Dermis microvascular lymphatic vessel endothelial cell (primary cell): ENCODE measurements around the gene FBXL14. TPM values are rescaled to one million over a fixed set of nuclear protein-coding genes. Genes with fewer than 3 reads are reported as not detected.

ENCODE experiments used
- DNase-seq, 2 donors: peaks; one replicate each; pipeline versions ENCODE4 v3.0.0 to v3.0.0-alpha.2; 2010; ENCODE audit warnings: low read depth in 2 of 2
- total RNA-seq: library from RNA; depleted of rRNA; stranded (reverse); fragments of >200 nt; gene quantifications from 2 replicates; pipeline ENCODE4 v1.2.1, GENCODE V29; 2014

Gene FBXL14
- total RNA-seq, 1 donor from 2014 or later, result 10.9 TPM

- DNase-seq, result no peak
These were observed 77.4 kb downstream of the FBXL14 start for GRCh38 chr12:1517007-1517406.

Other genes with a start within 250 kb of the FBXL14 start
- 0.13 and 0.51 TPM in 2 replicates for gene WNT5B, start 34.6 kb upstream of the FBXL14 start, total RNA-seq
- gene ADIPOR2, start 96.5 kb upstream of the FBXL14 start, total RNA-seq, result 35.5 and 36.2 TPM in 2 replicates
- not detected in 2 replicates for gene LRTM2, start 226.0 kb upstream of the FBXL14 start, total RNA-seq